Spleen (tissue), 11 donors: ENCODE data around the gene TMX4. TPM values are rescaled to one million over a fixed set of nuclear protein-coding genes. Genes with fewer than 3 reads are reported as not detected.

ENCODE experiments used
- DNase-seq: peaks from one replicate; pipeline ENCODE4 v3.0.0-alpha.2; 2020
- H3K27ac ChIP-seq, 8 donors: fragments of 200-600 bp; sonication (generic) in 7 of 8; 1 replicate in 4 of 8; 2 replicates in 4 of 8; pipeline versions ENCODE4 v1.5.0 to v1.8.0; 2016 to 2021; ENCODE audit warnings: inconsistent platforms in 4 of 8, mild to moderate bottlenecking in 4 of 8, moderate library complexity in 1 of 8
- H3K27me3 ChIP-seq, 7 donors: fragments of 200-600 bp; sonication (generic) in 6 of 7; replicated peaks in 1 of 7; 1 replicate in 4 of 7; 2 replicates in 3 of 7; pipeline versions ENCODE4 v1.5.0 to v1.8.0; 2016 to 2021; ENCODE audit warnings: inconsistent platforms in 3 of 7, mild to moderate bottlenecking in 1 of 7
- H3K36me3 ChIP-seq, 6 donors: fragments of 200-600 bp; sonication (generic) in 5 of 6; 1 replicate in 4 of 6; 2 replicates in 2 of 6; pipeline versions ENCODE4 v1.5.0 to v1.8.0; 2016 to 2021; ENCODE audit warnings: inconsistent platforms in 2 of 6
- H3K4me1 ChIP-seq, 6 donors: fragments of 200-600 bp; sonication (generic) in 5 of 6; 1 replicate in 3 of 6; 2 replicates in 3 of 6; pipeline versions ENCODE4 v1.5.0 to v1.8.0; 2016 to 2021; ENCODE audit warnings: inconsistent platforms in 3 of 6
- H3K4me3 ChIP-seq, 8 donors: fragments of 200-600 bp; sonication (generic) in 7 of 8; 1 replicate in 4 of 8; 2 replicates in 4 of 8; pipeline versions ENCODE4 v1.5.0 to v1.8.0; 2016 to 2021; ENCODE audit warnings: inconsistent platforms in 4 of 8, mild to moderate bottlenecking in 4 of 8, moderate library complexity in 2 of 8
- H3K9me3 ChIP-seq, 8 donors: fragments of 200-600 bp; sonication (generic) in 7 of 8; 1 replicate in 4 of 8; 2 replicates in 4 of 8; pipeline versions ENCODE4 v1.5.0 to v1.8.0; 2016 to 2021; ENCODE audit warnings: inconsistent platforms in 4 of 8
- POLR2A ChIP-seq, 3 donors: fragments of 450-650 bp; IDR thresholded peaks; one replicate each; pipeline ENCODE4 v1.5.1; 2017; ENCODE audit warnings: antibody characterized with exemption in 3 of 3, mild to moderate bottlenecking in 1 of 3
- POLR2AphosphoS5 ChIP-seq, 3 donors: sonication (generic); formaldehyde crosslinking; IDR thresholded peaks; one replicate each; pipeline ENCODE4 v1.5.1; 2017; ENCODE audit warnings: antibody characterized with exemption in 3 of 3
- WGBS, 5 donors: extraction: QIAGEN DNeasy Blood & Tissue Kit in 3 of 5; methylation state at CpG; one replicate each; pipeline versions ENCODE4 v1.1.5 to v1.1.7; 2013 to 2018; 5-methylcytosine and 5-hydroxymethylcytosine counted together
- intact Hi-C: fragments of 100-400 bp; cut with DNase I; formaldehyde crosslinking; loops from one replicate; pipeline ENCODE4 v1.15.0; 2023; ENCODE audit warnings: low total_unique reads
- polyA plus RNA-seq, 3 donors: library from polyadenylated mRNA; stranded (reverse); fragments of 200-250 nt; gene quantifications; one replicate each; pipeline ENCODE4 v1.2.1, GENCODE V29; 2013
- total RNA-seq, 7 donors: library from RNA; depleted of rRNA in 3 of 7; stranded (reverse); fragments of >200 nt in 3 of 7; fragmentation: NEBNext Ultra II Directional in 4 of 7; extraction: Animal tissue kit (Norgen Biotek cat#: 25700) in 4 of 7; gene quantifications; one replicate each; pipeline versions ENCODE4 v1.1.0 to v1.2.1, GENCODE V29; 2016 to 2021
- TF ChIP-seq, protein P1 (sequence below), 11 experiments: fragments of 200-600 bp in 7 of 11; fragments of 450-650 bp in 4 of 11; sonication (generic) in 4 of 11; IDR thresholded peaks in 8 of 11; conservative IDR thresholded peaks in 3 of 11; 1 replicate in 7 of 11; 2 replicates in 4 of 11; pipeline versions ENCODE4 v1.4.0 to v1.8.0; 2016 to 2021; ENCODE audit warnings: antibody characterized with exemption in 11 of 11, inconsistent platforms in 4 of 11, mild to moderate bottlenecking in 1 of 11
- donor health status: healthy with polysubstance abuse.
- donor health status: DM: no; HTN: no; CAD: no; lungs with moderate emphysema.
- donor health status: DM: no; HTN: no; CAD: no.
- donor health status: Bipolar disorder and iron deficiency.
- donor health status: healthy.
- donor health status: DM: no; HTN: no; CAD: no.
- donor health status: DM: yes; HTN: yes; CAD: no.

TMX4 gene
- total and polyA plus RNA-seq, 10 donors, result 7.5 to 56.3 (median 38.2) TPM

DNA sequence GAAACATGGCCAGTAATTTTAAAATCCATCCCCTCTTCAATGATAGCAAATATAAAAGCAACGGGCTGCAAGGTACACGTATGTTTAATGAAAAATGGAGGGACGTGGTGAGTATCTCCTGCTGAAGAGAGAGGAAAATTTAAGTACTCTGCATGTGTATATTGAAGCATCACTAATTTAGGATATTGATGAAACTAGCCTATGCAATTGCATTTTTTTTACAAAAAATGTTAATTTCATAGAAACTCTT lies 362 bp upstream of the TMX4 start:
- intact Hi-C loops, result no loop called here
- 0 to 2% (median 0%) methylated on average over 3 of the region's 3 CpGs for WGBS, 5 donors
- no peaks in the 10 kb centered on the region for H3K9me3 ChIP-seq

DNA sequence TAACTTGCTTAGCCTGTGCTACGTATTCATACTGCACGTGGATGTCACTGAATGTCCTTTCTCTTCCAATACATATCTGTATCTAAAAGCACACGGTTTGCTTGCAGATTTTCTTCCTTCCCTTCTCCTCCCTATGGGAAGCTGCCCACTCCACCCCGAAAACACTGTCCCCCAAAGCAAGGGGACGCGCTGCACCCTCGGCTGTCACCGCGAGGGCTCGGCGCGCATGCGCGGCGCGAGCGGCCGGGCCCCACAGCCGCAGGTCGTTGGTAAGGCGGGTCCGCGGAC lies 659 bp downstream of the TMX4 start:
- WGBS, 5 donors, result 0% methylated on average over 21 to 23 of the region's 23 CpGs

More for the DNA sequence above, 362 bp upstream of the TMX4 start:
- Histone ChIP-seq H3K4me3 (peak overlapping the region; percentile 66 to 95 (median 85)), H3K27me3 (no peaks in the 10 kb centered on the region), H3K4me1 (peaks cover 0 to 61% (median 35%) of the 10 kb centered on the region in 6 donors), H3K36me3 (no peaks in the 10 kb centered on the region), H3K27ac (peak overlapping the region; percentile 96 to 100 (median 99))
- TF ChIP-seq POLR2AphosphoS5 (IDR thresholded peaks at IDR 0.05) (no peak), POLR2A (IDR thresholded peaks at IDR 0.05) (no peak)
- TF ChIP-seq, protein P1, sequence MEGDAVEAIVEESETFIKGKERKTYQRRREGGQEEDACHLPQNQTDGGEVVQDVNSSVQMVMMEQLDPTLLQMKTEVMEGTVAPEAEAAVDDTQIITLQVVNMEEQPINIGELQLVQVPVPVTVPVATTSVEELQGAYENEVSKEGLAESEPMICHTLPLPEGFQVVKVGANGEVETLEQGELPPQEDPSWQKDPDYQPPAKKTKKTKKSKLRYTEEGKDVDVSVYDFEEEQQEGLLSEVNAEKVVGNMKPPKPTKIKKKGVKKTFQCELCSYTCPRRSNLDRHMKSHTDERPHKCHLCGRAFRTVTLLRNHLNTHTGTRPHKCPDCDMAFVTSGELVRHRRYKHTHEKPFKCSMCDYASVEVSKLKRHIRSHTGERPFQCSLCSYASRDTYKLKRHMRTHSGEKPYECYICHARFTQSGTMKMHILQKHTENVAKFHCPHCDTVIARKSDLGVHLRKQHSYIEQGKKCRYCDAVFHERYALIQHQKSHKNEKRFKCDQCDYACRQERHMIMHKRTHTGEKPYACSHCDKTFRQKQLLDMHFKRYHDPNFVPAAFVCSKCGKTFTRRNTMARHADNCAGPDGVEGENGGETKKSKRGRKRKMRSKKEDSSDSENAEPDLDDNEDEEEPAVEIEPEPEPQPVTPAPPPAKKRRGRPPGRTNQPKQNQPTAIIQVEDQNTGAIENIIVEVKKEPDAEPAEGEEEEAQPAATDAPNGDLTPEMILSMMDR (IDR thresholded peaks at IDR 0.05 in 8 of 11, conservative IDR thresholded peaks at IDR 0.05 in 3 of 11), result no peak
- DNase-seq, result no peak

DNA sequence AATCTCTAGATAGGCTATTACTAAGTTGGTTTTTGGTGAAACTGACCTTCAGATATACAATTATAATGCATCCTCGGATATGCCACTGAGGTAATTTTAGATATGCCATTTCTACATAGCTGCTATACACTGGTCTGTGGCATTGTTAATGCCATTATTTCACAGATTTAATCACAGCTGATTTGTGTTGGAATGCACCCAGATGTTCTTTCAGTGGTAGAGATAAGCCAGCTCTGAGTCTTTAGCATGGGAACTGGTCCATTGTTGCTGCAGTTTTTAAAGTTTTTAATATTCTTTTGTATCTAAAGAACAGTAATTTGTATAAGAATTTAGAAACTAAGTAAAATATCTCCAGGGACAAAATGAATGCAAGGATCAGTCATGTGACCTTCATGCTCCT lies 6.8 kb downstream of the TMX4 start:
- WGBS, 5 donors, result 87 to 98% (median 92%) methylated on average over 1 of the region's 1 CpG
- peaks cover 0 to 25% (median 4%) of the 10 kb centered on the region in 6 donors for H3K36me3 ChIP-seq
- H3K4me3 ChIP-seq, result no peak overlapping the region
- no peak for DNase-seq
- H3K9me3 ChIP-seq, result no peaks in the 10 kb centered on the region
- H3K27me3 ChIP-seq, result no peaks in the 10 kb centered on the region
- no peak overlapping the region for H3K27ac ChIP-seq
- peaks cover 0 to 65% (median 13%) of the 10 kb centered on the region in 6 donors for H3K4me1 ChIP-seq
- intact Hi-C loops, result no loop called here
- TF ChIP-seq, protein P1 (IDR thresholded peaks at IDR 0.05 in 8 of 11, conservative IDR thresholded peaks at IDR 0.05 in 3 of 11), result no peak
- no peak for TF ChIP-seq POLR2A (IDR thresholded peaks at IDR 0.05)
- TF ChIP-seq POLR2AphosphoS5 (IDR thresholded peaks at IDR 0.05), result no peak

More for the DNA sequence above, 659 bp downstream of the TMX4 start:
- peak overlapping the region; percentile 66 to 95 (median 85) for H3K4me3 ChIP-seq
- H3K27ac ChIP-seq, result peak overlapping the region; percentile 96 to 100 (median 99)
- intact Hi-C loops, result no loop called here
- no peaks in the 10 kb centered on the region for H3K36me3 ChIP-seq
- DNase-seq, result no peak
- TF ChIP-seq POLR2A (IDR thresholded peaks at IDR 0.05), result no peak
- TF ChIP-seq POLR2AphosphoS5 (IDR thresholded peaks at IDR 0.05), result peak in 1 of 3 donors; percentile 76
- TF ChIP-seq, protein P1 (IDR thresholded peaks at IDR 0.05 in 8 of 11, conservative IDR thresholded peaks at IDR 0.05 in 3 of 11), result peak in 5 of 11 experiments; percentile 12 to 47 (median 31)
- H3K9me3 ChIP-seq, result no peaks in the 10 kb centered on the region
- peaks cover 0 to 71% (median 35%) of the 10 kb centered on the region in 6 donors for H3K4me1 ChIP-seq
- no peaks in the 10 kb centered on the region for H3K27me3 ChIP-seq

DNA sequence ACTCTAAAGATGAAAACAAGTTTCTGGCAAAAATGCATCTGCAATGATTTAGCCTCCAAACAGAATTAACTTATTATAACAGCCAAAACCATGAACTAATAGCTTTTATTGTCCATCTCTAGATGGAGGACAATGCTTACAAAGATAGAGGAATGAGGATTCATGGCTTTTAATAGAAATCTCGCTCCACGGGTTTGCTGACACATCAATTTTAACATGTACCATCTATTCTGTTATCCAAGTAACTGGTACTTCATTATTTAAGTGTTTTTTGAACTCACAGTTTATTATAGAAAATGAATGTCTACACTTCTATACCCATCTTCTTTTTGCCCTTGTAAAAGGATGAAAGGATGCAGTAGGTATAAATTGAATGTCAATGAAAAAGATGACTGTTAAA lies 10.8 kb downstream of the TMX4 start:
- TF ChIP-seq, protein P1 (IDR thresholded peaks at IDR 0.05 in 8 of 11, conservative IDR thresholded peaks at IDR 0.05 in 3 of 11), result no peak
- no peak for TF ChIP-seq POLR2A (IDR thresholded peaks at IDR 0.05)
- TF ChIP-seq POLR2AphosphoS5 (IDR thresholded peaks at IDR 0.05), result no peak
- Histone ChIP-seq H3K27me3 (no peaks in the 10 kb centered on the region), H3K27ac (no peak overlapping the region), H3K9me3 (no peaks in the 10 kb centered on the region), H3K4me1 (peaks cover 0 to 28% (median 0%) of the 10 kb centered on the region in 6 donors), H3K36me3 (peaks cover 0 to 55% (median 8%) of the 10 kb centered on the region in 6 donors), H3K4me3 (no peak overlapping the region)
- DNase-seq, result no peak
- WGBS, 5 donors, result 87 to 93% (median 93%) methylated on average over 2 of the region's 2 CpGs
- intact Hi-C loops, result no loop called here
